Fibroblast of lung (primary cell): ENCODE results near the gene SMIM5.

ENCODE experiments used
- EZH2 ChIP-seq: IDR thresholded peaks from 2 replicates; pipeline ENCODE4 v1.5.1; 2012; ENCODE audit warnings: low read length, control low read depth, mild to moderate bottlenecking; ENCODE audit errors: missing control alignments
- TF ChIP-seq, protein P1 (sequence below), 2 donors: IDR thresholded peaks in 1 of 2; conservative IDR thresholded peaks in 1 of 2; 1 replicate in 1 of 2; 2 replicates in 1 of 2; pipeline ENCODE4 v1.5.1; 2011 to 2012; ENCODE audit warnings: low read length in 2 of 2, control low read depth in 1 of 2, inconsistent platforms in 1 of 2, low read depth in 1 of 2, mild to moderate bottlenecking in 1 of 2

DNA sequence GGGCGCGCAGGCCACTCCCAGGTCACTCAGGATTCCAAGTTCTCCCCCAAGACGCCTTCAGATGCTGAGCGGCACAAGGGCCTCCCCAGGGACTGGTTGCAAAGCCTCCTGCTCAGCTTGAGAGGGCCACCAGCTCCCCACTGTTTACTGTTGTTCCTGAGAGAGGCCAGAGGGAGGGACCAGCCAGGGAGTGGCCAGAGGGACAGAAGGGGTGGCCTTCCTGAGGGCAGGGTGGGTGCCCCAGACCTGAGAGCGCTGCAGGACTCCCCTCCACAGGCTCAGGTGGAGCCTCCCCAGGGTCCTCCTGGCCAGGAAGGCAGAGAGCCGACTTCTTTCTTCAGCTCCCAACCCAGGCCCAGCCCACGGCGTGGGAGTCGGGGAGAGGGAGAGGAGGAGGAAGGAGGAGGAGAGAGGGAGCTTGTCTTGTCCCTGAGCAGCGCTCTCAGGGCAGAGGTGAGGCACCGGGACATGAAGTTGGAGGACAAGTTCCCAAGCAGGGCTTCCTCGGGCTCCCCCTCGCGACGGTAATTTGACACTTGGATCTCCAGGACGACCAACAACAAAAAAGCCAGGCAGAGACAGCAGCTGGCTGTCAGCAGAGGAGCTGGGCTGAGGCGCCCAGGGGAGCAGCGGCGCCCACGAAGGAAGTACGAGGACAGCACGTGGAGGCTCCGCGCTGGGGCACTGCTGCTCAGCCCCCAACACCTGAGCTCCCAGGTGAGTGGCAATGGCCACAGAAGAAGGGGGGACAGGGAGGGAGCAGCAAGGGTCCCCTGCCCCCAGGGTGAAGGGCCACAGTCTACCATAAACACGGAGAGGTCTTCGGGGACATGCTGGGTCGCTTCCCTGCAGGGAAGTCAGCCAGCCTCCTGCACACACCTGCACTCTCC, 497 bp downstream of the SMIM5 start:
- TF ChIP-seq, protein P1, sequence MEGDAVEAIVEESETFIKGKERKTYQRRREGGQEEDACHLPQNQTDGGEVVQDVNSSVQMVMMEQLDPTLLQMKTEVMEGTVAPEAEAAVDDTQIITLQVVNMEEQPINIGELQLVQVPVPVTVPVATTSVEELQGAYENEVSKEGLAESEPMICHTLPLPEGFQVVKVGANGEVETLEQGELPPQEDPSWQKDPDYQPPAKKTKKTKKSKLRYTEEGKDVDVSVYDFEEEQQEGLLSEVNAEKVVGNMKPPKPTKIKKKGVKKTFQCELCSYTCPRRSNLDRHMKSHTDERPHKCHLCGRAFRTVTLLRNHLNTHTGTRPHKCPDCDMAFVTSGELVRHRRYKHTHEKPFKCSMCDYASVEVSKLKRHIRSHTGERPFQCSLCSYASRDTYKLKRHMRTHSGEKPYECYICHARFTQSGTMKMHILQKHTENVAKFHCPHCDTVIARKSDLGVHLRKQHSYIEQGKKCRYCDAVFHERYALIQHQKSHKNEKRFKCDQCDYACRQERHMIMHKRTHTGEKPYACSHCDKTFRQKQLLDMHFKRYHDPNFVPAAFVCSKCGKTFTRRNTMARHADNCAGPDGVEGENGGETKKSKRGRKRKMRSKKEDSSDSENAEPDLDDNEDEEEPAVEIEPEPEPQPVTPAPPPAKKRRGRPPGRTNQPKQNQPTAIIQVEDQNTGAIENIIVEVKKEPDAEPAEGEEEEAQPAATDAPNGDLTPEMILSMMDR (conservative IDR thresholded peaks at IDR 0.05 in 1 of 2, IDR thresholded peaks at IDR 0.05 in 1 of 2; ENCODE audit: low read depth in 1 of 2, low read length in 2 of 2), result peak; percentile 58 to 74
- no peak for TF ChIP-seq EZH2
